Anterior cingulate cortex (tissue), 58 donors: ENCODE results near the gene CDC25B.

Source experiments
- DNase-seq, 58 donors: peaks; one replicate each; lab custom pipeline; 2025; lab: John Stamatoyannopoulos, UW

The CDC25B gene

GRCh38 chr20:3801846-3802245, 5.7 kb downstream of the CDC25B start:
- DNase-seq: no peak

DNA sequence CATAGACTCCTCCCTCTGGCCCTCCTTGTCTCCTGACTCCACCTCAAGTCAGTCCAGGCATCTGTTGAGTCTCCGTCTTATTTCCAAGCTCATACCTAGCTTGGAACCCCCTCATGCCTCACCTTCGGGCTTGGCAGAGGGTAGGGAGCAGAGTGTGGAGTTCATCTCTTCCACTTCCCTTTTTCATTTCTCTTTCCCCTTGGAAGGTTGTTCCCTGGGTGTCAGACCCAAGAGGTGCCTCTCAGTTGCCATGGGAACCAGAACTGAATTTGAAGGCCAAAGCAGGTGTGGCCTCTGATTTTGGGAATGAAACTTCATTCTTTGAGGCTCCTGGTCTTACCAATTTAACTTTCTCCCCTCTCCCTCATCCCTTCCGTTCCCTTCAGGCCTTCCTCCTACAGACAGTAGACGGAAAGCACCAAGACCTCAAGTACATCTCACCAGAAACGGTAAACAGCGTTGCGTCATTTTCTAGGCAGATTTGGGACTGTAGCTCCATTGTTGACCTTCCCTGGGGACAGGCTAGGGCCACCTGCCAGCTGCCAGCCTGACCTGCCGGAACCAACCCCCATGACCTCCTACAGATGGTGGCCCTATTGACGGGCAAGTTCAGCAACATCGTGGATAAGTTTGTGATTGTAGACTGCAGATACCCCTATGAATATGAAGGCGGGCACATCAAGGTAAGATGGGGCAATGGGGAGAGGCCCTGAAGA, 6.6 kb downstream of the CDC25B start:
- no peak for DNase-seq

GRCh38 chr20:3803289-3803688, 7.2 kb downstream of the CDC25B start:
- no peak for DNase-seq

DNA sequence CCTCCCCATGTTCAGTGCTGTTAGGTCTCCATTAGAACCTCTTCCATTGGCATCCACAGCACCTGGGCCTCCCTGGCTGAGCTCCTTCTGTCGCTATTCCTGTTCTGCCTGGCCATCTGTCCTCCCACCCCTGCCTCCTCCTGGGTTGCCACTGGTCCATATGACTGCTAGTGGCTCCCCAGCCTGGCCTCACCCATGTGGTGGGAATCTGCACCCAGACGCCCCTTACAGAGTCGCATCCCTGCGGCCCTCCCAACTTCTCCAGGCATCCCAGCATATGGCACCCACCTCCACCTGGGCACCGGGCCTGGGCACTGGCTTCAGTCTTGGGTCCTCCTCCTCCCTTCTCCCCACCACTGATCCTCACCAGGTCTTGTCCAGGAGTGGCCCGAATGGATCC, 7.7 kb downstream of the CDC25B start:
- no peak for DNase-seq

DNA sequence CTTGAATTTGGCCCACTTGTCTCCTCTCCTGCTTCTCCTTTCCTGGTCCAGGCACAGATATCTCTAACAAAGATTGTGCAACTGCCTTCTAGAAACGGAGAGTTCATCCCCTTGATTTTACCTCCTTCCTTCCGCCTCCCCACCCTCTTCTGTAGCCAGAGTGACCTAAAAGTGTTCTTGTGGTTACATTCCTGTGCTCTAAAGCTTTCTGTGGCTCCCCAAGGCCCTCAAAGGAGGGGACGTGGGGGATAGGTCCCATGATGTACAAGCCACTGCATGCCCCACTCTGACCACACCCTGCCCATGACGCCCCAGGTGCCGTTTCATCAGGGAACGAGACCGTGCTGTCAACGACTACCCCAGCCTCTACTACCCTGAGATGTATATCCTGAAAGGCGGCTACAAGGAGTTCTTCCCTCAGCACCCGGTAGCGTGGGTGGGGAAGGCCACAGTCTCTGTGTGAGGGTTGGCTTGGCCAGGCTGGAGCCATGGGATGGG, 8.2 kb downstream of the CDC25B start:
- no peak for DNase-seq

DNA sequence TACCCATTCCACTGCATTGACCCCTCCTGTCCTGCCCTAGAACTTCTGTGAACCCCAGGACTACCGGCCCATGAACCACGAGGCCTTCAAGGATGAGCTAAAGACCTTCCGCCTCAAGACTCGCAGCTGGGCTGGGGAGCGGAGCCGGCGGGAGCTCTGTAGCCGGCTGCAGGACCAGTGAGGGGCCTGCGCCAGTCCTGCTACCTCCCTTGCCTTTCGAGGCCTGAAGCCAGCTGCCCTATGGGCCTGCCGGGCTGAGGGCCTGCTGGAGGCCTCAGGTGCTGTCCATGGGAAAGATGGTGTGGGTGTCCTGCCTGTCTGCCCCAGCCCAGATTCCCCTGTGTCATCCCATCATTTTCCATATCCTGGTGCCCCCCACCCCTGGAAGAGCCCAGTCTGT, 8.7 kb downstream of the CDC25B start:
- DNase-seq: no peak

- no peak for DNase-seq
Measured at GRCh38 chr20:3808544-3808943, 12.4 kb downstream of the CDC25B start.

DNA sequence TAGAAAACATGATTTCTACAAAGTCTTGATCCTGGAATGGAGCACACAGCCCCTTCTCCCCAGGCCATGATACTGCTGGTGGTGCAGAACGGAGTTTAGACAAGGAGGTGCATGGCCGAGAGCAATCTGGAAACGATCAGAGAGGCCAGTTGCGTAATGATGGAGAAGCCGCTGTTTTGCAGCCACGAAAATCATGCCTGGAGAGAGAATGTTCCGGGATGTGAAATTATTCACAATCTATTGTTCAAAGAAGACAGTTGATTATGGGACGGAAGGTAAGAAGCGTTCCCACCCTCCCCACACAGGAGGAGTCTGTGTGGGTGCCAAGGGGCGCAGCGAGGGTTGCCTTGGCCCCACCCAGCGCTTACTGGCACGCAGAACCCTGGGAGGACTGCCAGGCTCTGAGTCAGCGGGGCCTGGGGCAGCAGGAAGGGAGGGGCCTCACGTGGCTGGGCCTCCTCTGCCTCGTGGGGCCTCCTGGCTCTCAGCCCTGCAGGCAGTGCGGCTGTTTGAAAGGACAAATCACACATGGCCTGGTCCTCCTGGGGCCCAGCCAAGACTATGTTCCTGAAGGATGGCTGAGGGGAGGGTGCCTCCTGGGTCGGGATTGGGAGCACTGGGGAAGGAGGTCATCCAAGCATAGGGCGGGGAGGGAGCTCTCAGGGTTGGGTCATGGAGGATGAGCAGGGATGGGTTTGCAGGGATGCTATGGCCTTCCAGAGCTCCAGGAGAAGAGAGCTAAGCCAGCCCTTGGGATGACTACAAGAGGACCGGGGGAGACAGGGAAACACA, 15.6 kb downstream of the CDC25B start:
- DNase-seq: peak; percentile 73 to 99 (median 95)

DNA sequence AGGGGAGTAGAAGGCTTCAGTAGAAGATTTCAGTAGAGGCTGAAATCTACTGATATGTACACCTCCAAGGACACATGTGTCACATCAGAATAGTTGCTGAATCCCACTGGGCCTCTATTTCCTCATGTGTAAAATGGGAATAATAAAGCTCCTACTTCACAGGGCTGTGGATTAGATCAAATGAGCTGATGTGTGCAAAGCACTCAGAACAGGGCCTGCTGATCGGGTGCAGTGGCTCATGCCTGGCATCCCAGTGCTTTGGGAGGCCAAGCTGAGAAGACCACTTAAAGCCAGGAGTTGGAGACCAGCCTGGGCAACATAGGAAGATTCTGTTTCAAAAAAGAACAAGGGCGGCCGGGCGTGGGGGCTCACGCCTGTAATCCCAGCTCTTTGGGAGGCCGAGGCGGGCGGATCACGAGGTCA, 16.2 kb downstream of the CDC25B start:
- DNase-seq: no peak

GRCh38 chr20:3812975-3813847, 17.1 kb downstream of the CDC25B start:
- DNase-seq: no peak

- DNase-seq: no peak
Measured at GRCh38 chr20:3813848-3814581, 17.9 kb downstream of the CDC25B start.

- no peak for DNase-seq
Measured at GRCh38 chr20:3814928-3815495, 18.9 kb downstream of the CDC25B start.

DNA sequence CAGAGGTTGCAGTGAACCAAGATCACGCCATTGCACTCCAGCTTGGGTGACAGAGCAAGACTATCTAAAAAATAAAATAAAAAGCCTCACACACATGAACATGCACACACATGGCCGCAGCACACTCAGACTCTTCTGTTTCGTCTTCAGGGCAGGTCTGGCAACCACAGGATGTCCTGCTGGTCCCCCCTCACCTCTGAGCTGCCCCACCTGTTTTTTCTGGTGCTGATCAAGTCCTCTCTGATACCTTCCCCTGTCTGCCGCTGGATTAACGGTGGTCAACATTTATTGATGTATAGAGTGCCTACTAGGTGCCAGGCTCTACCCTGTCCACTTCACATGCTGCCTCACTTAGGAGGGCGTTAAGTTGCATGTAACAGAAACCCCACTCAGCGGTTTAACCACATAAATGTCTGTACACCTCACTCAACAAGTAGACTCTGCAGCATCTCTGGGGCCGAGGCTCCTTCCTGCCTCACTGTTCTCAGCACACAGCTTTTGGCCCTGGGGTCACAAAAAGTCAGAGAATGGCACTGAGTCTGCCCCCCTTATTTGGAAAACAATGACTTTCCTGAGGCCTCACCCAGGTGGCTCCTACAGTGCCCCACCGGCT, 19.7 kb downstream of the CDC25B start:
- no peak for DNase-seq

DNA sequence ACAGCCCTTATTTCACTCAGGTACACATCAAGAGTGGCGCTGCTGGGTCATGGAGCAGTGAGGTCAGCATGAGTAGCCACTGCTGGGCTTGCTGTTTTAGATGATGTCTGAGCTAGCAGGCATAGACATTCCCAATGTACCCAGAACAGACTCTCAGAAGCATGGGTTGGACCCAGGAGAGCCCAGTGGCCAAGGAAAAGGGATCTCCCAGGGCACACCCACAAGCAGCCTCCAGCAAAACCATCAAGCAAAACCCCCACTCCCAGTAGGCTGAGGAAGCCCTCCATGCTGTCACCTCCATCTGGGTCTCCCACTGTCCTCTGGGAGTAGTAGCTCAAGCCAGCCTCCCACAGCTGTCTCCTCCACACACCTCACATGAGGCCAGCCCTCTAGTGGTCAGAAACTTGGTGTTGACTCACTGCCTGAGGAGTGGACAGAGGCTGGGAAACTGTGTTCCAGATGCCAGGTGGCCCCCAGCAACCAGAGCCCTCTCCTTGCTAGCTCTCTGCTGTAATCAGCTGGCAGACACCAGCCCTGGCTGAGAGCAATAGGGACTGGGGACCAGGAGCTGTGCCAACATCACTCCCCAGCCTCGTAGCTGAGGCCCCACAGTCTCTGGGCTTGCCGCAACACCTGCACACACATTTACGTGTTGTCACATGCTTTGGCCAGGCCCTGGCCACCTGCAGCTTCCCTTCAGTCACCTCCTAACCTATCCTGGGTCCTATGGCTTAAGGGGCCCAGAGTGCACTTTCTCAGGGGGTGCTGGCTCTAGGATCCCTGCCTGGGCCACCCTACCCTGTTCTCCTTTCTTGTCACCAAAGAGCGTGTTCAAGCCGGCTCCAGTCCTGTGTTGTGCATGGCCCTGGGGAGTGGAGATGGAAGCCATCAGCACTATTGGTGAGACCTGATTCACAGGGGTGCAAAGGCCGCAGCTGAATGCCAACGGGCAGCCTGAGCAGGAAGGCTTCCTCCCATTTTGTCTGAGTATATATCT, 22.3 kb downstream of the CDC25B start:
- DNase-seq: peak in 24 of 58 donors; percentile 8 to 50 (median 28)

- no peak for DNase-seq
Measured at GRCh38 chr20:3819411-3820047, 23.4 kb downstream of the CDC25B start.

- peak; percentile 49 to 99 (median 95) for DNase-seq
Measured at GRCh38 chr20:3820048-3820900, 24.2 kb downstream of the CDC25B start, which contains the start of gene AP5S1. TSS of gene AP5S1 (plus strand) at chr20:3820547. CDS start at chr20:3822118, 1,571 bp downstream.
